ENCODE results near the gene UQCC2.

Gene UQCC2

DNA sequence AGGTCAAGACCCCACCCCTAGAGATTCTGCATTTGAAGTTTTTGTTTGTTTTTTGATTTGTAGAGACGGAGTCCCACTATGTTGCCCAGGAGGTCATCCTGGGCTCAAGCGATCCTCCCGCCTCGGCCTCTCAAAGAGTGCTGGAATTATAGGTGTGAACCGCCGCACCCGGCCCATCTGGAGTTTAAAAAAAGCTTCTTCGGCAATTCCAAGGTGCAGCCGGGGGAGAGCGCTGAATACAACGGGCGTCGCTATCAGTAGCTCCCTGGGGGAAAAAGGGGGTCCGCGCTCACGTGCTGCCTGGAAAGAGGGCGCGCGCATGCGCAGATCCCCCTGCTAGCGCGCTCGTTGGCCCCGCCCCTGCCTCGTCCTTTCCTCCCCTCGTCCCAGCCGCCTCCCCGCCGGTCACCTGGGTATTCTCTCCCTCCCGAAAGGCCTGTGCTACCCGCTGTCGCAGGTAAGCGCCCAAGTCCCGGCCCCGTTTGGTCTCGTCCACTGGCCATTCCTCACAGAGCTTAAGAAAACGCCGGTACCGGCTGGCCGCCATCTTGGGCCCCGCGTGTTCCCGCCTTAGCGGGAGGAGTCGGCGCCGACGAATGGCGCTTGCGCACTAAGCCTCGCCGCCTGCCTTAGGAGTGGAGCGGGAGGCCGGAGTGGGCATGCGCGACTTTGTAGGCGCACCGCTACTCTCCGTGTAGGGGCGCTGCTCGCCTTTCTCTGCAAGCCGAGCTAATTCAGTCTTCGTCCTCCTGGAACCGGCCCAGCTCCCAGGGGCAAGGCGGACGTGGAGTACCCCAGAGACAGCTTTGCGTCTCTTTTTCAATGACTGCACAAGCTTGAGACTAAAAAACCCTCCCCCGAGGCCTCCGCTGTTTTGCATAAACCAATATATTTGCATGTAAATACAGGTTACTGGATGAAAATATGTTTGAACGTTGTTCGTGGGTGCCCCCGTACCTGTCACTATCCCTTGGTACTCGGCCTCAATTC lies at the start of gene UQCC2:
UQCC2 (minus strand) TSS at position 561 of the 990 bp plus-strand sequence; CDS start at position 547, 14 bp downstream.
- peak; percentile 90 for DNase-seq (ENCODE audit: low read depth)

- DNase-seq (ENCODE audit: low read depth), result no peak
These were observed 48.6 kb upstream of the UQCC2 start for GRCh38 chr6:33759887-33760629.

- DNase-seq (ENCODE audit: low read depth), result no peak
These were observed 47.3 kb upstream of the UQCC2 start for GRCh38 chr6:33758815-33759216.

DNA sequence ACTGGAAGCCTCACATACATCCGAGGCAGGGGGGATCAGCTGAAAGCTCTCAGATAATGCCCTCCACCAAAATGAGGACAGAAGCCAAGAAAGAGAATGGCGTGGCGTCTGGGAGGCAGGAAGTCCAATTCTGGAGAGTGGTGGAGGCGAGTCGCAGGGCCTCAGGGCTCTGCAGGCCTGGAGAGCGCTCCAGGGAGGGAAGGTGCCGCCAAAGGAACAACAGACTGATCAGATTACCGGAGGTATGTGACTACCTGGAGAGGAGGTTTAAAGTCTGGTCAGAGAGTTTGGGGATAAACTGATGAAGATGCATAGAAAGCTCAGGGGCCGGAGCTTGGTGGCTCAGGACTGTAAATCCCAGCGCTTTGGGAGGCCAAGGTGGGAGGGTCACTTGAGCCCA lies 46.4 kb upstream of the UQCC2 start:
- DNase-seq (ENCODE audit: low read depth), result no peak

- DNase-seq (ENCODE audit: low read depth), result no peak
These were observed 45.6 kb upstream of the UQCC2 start for GRCh38 chr6:33757113-33757512.

DNA sequence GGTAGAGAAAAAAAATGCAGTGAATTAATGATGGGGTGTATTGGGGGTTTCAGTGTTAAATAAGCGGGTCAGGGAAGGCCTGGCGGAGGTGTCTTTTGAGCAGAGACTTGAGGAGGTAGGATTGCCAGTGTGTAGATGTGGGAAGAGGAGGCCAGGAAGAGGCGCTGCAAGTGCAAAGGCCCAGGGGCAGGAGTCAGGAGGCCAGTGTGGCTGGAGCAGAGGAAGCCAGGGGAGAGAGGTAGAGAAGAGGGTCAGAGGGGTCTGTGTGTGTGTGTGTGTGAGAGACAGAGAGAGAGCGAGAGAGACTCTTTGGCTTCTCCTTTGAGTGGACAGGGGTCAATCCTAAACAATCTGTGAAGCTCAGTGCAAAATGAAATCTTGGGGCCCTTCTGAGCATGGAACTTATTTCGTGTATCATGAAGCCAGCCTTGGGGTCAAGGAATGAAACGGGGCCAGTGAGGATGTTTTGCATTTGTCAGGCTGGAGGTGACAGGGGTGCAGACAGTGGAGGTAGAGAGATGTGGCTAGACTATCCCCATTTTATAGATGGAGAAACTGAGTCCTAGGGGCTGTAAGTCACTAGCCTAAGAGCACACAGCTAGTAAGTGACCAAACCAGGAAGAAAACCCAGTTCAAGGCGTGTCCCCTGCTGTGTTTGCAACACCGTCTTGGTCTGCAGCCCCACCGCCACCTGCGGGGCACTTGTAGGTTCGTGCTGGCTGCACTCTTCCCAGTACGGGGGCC lies 44.9 kb upstream of the UQCC2 start:
- DNase-seq (ENCODE audit: low read depth), result no peak

DNA sequence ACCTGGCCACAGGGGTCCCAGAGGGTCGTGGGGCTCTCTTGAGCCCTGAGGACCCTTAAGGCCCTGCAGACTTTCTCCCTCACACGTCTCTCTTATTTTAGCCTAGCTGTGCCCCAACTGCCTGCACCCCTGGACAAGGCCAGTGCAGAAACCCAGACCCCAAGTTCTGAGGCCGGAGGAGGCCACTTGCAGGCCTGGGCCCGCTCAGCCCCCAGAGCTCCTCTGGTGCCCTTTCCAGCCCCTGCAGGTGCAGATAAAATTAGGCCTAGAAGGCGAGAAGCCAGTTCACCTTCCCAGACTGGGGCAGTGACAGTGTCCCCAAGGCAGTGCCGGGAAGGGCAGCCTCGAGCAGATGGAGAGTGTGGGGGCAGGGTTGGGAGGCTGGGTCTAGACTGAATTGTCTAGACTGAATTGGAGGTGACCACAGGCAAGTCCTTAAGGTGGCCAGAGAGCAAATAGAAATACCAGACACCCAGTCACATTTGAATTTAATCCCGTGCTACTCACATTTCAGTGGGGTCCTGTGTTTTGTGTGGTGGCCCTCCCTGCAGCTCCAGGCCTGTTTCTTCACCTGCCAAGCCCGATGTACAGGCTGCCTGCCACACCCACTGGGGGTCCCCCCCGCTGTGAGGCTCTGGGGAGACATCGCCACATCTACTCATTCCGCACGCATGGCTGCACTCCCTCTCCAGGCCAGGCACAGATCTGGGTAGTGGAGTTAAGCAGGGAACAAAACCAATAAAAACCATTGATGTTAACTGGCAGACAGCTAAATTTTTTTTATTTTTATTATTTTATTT lies 43.8 kb upstream of the UQCC2 start:
- DNase-seq (ENCODE audit: low read depth), result no peak

DNA sequence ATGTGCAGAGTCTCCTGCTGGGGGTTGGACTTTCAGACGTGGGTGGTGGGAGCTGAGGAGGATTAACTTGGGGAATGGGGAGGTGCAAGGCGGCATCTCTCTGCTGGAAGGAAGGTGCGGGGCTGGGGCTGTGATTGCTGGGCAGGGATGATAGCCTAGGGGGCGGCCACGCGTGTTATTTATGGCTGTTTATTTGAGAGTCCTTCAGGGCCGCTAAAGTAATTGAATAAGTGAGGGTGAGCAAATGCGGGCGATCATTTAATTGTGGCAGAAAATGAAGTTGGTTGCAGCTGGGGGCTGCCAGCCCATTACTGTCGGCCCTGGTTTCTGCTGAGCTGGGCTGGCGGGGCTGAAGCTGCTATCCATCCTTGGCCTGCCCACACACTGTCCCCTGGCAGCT lies 42.7 kb upstream of the UQCC2 start:
- no peak for DNase-seq (ENCODE audit: low read depth)

- no peak for DNase-seq (ENCODE audit: low read depth)
These were observed 41.1 kb upstream of the UQCC2 start for GRCh38 chr6:33752646-33753015.

DNA sequence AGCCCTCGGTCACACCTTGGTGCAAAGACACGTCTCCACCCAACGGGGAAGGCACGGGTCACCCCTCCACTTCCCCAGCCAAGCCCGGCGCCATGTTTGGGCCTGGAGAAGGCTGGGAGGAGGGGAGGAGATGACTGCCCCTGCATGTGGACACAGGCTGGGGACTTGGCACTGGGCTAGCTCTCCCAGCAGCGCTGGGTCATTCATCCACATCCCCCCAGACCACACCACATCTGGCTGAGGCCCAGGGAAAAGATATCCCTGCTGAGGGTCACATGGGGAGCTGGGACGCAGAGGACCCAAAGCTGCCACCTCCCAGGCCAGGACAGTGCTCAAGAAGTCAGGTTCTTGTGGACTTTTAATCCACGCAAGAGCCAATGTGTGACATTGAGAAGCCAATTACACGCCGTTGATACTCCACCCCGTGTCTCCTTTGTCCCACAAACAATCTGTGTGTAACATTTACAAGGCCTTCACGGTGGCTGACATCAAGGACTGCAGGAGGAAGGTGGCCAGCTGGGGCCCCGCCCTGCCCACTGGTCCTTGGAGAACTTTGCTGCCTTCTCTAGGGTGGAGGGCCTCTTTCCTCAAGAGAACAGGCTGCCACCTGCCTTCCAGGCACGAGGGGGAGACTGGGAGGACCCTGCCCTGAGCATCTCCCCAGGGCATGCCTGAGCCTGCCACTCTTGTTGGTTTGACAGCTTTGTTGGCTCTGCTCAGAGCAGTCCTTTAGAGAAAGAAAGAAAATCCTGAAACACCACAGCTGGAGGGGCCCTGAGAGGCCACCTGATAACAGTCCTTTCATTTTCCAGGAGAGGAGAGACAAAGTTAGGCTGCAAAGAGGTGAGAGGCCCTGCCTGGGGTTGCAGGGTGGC lies 40.5 kb upstream of the UQCC2 start:
- DNase-seq (ENCODE audit: low read depth), result no peak

- no peak for DNase-seq (ENCODE audit: low read depth)
These were observed 38.9 kb upstream of the UQCC2 start for GRCh38 chr6:33750244-33750991.

GRCh38 chr6:33749401-33749800 lies 37.9 kb upstream of the UQCC2 start:
- no peak for DNase-seq (ENCODE audit: low read depth)

GRCh38 chr6:33748841-33749240 lies 37.3 kb upstream of the UQCC2 start:
- DNase-seq (ENCODE audit: low read depth), result no peak

GRCh38 chr6:33747823-33748222 lies 36.3 kb upstream of the UQCC2 start:
- no peak for DNase-seq (ENCODE audit: low read depth)

DNA sequence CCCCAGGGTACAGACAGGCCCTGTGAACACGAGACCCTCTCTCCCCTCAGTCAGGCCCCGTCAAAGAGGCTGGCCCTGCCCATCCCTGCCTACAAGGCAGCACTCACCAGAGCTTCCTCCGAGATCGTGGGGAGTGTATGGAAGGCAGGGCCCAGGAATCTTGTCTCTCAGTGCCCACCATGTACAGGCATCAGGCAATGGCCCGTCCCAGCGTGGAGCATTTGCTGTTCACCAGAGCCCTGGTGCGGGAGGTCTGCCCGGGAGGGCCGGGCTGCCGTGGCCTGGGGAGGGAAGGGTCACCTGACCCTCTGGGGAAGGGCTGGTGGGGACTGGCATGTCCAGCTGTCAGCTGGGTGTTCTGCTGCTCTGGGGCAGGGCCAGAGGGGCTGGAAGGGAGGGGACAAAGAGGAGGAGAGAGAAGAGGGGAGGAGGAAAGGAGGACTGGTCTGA lies 35.2 kb upstream of the UQCC2 start, which contains the start of gene IP6K3:
IP6K3 (minus strand) TSS at position 255 of the 450 bp plus-strand sequence. CDS start 11,429 bp downstream, outside the sequence.
- DNase-seq (ENCODE audit: low read depth), result no peak

- DNase-seq (ENCODE audit: low read depth), result peak; percentile 43
These were observed 34.6 kb upstream of the UQCC2 start for GRCh38 chr6:33746036-33746600.

DNA sequence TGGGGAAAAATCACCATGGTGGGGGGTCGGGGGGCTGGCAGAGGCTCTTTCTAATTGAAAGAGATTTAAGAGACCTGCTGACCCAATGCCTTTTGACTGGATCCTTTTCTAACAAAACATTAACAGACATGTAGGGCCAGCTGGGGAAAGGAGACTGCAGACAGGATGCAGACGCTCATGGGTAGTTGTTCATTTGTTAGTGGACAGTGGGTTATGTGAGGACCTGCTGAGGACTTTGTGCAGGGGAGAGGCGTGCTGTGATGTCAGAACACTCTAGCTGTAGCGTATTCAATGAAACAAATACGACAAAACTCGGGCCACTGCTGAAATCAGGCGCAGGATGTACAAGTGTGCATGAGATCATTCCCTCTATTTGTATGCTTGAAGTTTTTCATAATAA lies 34.0 kb upstream of the UQCC2 start:
- no peak for DNase-seq (ENCODE audit: low read depth)

- DNase-seq (ENCODE audit: low read depth), result no peak
These were observed 33.5 kb upstream of the UQCC2 start for GRCh38 chr6:33744895-33745546.
